HEK293 (cell line): ENCODE data around the gene THUMPD2.

Experiments used
- CTCF ChIA-PET: fragments of 350-600 bp; formaldehyde crosslinking; extraction: SDS; loops from one replicate; lab custom pipeline; 2021; ENCODE audit warnings: antibody characterized with exemption; lab: Yijun Ruan, JAX
- POLR2A ChIA-PET: fragments of 300-600 bp; formaldehyde crosslinking; extraction: SDS; loops from one replicate; lab custom pipeline; 2020; ENCODE audit warnings: antibody characterized with exemption, inconsistent platforms; lab: Yijun Ruan, JAX
- H3K27ac ChIP-seq: fragments of 200-500 bp; sonication (Bioruptor generic); 2 replicates; pipeline ENCODE4 v1.5.1; 2014; ENCODE audit warnings: low read depth, low read length, control low read depth, inconsistent platforms; ENCODE audit errors: extremely low read depth
- H3K36me3 ChIP-seq, 2 experiments: fragments of 200-500 bp in 1 of 2; sonication (Bioruptor generic) in 1 of 2; 1 replicate in 1 of 2; 2 replicates in 1 of 2; pipeline ENCODE4 v1.5.1; 2014 to 2017; ENCODE audit warnings: inconsistent platforms in 2 of 2, low read length in 2 of 2; ENCODE audit not compliant: control insufficient read depth in 2 of 2, insufficient read depth in 1 of 2
- H3K4me1 ChIP-seq: fragments of 200-500 bp; sonication (Bioruptor generic); 2 replicates; pipeline ENCODE4 v1.5.1; 2014; ENCODE audit warnings: mild to moderate bottlenecking, low read length, inconsistent platforms; ENCODE audit not compliant: control insufficient read depth, insufficient read depth
- H3K4me3 ChIP-seq: 2 replicates; pipeline ENCODE4 v1.5.1; 2011; ENCODE audit warnings: low read depth, mild to moderate bottlenecking, control low read depth, low read length, moderate library complexity
- H3K9me3 ChIP-seq: fragments of 200-500 bp; sonication (Bioruptor generic); 2 replicates; pipeline ENCODE4 v1.5.1; 2014; ENCODE audit warnings: low read depth, low read length, inconsistent platforms; ENCODE audit not compliant: control insufficient read depth, insufficient read depth
- MYNN ChIP-seq: fragments of 450-650 bp; formaldehyde crosslinking; IDR thresholded peaks from 2 replicates; pipeline ENCODE4 v1.5.1; 2016; ENCODE audit warnings: missing biosample characterization, missing genetic modification characterization, borderline replicate concordance
- MZF1 ChIP-seq: fragments of 450-650 bp; formaldehyde crosslinking; IDR thresholded peaks from 2 replicates; pipeline ENCODE4 v1.5.1; 2017; ENCODE audit warnings: missing biosample characterization, missing genetic modification characterization, borderline replicate concordance
- ZBTB7A ChIP-seq: fragments of 450-650 bp; formaldehyde crosslinking; IDR thresholded peaks from 2 replicates; pipeline ENCODE4 v1.5.1; 2016; ENCODE audit warnings: low read depth, missing biosample characterization, missing genetic modification characterization
- ZFP69B ChIP-seq: fragments of 450-650 bp; formaldehyde crosslinking; IDR thresholded peaks from 2 replicates; pipeline ENCODE4 v1.5.1; 2016; ENCODE audit warnings: missing biosample characterization, missing genetic modification characterization
- ZNF140 ChIP-seq: fragments of 450-650 bp; formaldehyde crosslinking; IDR thresholded peaks from 2 replicates; pipeline ENCODE4 v1.5.1; 2016; ENCODE audit warnings: missing biosample characterization, missing genetic modification characterization
- ZNF146 ChIP-seq: fragments of 450-650 bp; formaldehyde crosslinking; IDR thresholded peaks from 2 replicates; pipeline ENCODE4 v1.5.1; 2016; ENCODE audit warnings: missing biosample characterization, missing genetic modification characterization
- ZNF157 ChIP-seq: fragments of 450-650 bp; formaldehyde crosslinking; IDR thresholded peaks from 2 replicates; pipeline ENCODE4 v1.5.1; 2016; ENCODE audit warnings: missing biosample characterization, missing genetic modification characterization
- ZNF16 ChIP-seq: fragments of 450-650 bp; formaldehyde crosslinking; IDR thresholded peaks from 2 replicates; pipeline ENCODE4 v1.5.1; 2016; ENCODE audit warnings: low read depth, missing biosample characterization, missing genetic modification characterization
- ZNF221 ChIP-seq: fragments of 450-650 bp; formaldehyde crosslinking; IDR thresholded peaks from 2 replicates; pipeline ENCODE4 v1.5.1; 2017; ENCODE audit warnings: missing biosample characterization, missing genetic modification characterization, borderline replicate concordance
- ZNF311 ChIP-seq: fragments of 450-650 bp; formaldehyde crosslinking; IDR thresholded peaks from 2 replicates; pipeline ENCODE4 v1.5.1; 2017; ENCODE audit warnings: missing biosample characterization, missing genetic modification characterization, borderline replicate concordance
- ZNF768 ChIP-seq: fragments of 450-650 bp; formaldehyde crosslinking; IDR thresholded peaks from 2 replicates; pipeline ENCODE4 v1.5.1; 2018; ENCODE audit warnings: missing biosample characterization, mild to moderate bottlenecking, missing genetic modification characterization
- ZNF776 ChIP-seq: fragments of 450-650 bp; formaldehyde crosslinking; IDR thresholded peaks from 2 replicates; pipeline ENCODE4 v1.5.0; 2017; ENCODE audit warnings: missing biosample characterization, missing genetic modification characterization, borderline replicate concordance
- TF ChIP-seq, protein P1 (sequence below): fragments of 450-650 bp; formaldehyde crosslinking; conservative IDR thresholded peaks from 2 replicates; pipeline ENCODE4 v1.5.1; 2016; ENCODE audit warnings: low read depth, missing biosample characterization, missing genetic modification characterization
- TF ChIP-seq, protein P2 (sequence below): fragments of 450-650 bp; IDR thresholded peaks from 2 replicates; pipeline ENCODE4 v1.5.1; 2018; ENCODE audit warnings: missing biosample characterization, missing genetic modification characterization
- TF ChIP-seq, protein P3 (sequence below): fragments of 450-650 bp; formaldehyde crosslinking; IDR thresholded peaks from 2 replicates; pipeline ENCODE4 v1.5.1; 2016; ENCODE audit warnings: missing biosample characterization, missing genetic modification characterization
- TF ChIP-seq, protein P4 (sequence below): IDR thresholded peaks from 2 replicates; pipeline ENCODE4 v1.6.1; 2011; ENCODE audit warnings: mild to moderate bottlenecking, low read depth, low read length, borderline replicate concordance
- TF ChIP-seq, protein P5 (sequence below): fragments of 450-650 bp; formaldehyde crosslinking; IDR thresholded peaks from 2 replicates; pipeline ENCODE4 v1.5.1; 2016; ENCODE audit warnings: missing biosample characterization, missing genetic modification characterization, borderline replicate concordance
- TF ChIP-seq, protein P6 (sequence below): fragments of 450-650 bp; formaldehyde crosslinking; IDR thresholded peaks from 2 replicates; pipeline ENCODE4 v1.5.1; 2016; ENCODE audit warnings: missing biosample characterization, missing genetic modification characterization
- TF ChIP-seq, protein P7 (sequence below): fragments of 450-650 bp; formaldehyde crosslinking; conservative IDR thresholded peaks from 2 replicates; pipeline ENCODE4 v1.5.1; 2016; ENCODE audit warnings: low read depth, missing biosample characterization, missing genetic modification characterization

Gene THUMPD2

DNA sequence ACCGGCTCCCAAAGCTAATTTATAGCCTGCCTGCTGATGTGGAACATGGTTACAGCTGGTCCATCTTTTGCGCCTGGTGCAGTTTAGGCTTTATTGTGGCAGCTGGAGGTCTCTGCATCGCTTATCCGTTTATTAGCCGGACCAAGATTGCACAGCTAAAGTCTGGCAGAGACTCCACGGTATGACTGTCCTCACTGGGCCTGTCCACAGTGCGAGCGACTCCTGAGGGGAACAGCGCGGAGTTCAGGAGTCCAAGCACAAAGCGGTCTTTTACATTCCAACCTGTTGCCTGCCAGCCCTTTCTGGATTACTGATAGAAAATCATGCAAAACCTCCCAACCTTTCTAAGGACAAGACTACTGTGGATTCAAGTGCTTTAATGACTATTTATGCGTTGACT is 62.0 kb downstream of the THUMPD2 start:
- H3K36me3 ChIP-seq, result no peaks in the 10 kb centered on the region
- no peaks in the 10 kb centered on the region for H3K9me3 ChIP-seq
- no peaks in the 10 kb centered on the region for H3K4me1 ChIP-seq
- ChIA-PET POLR2A (no interaction called here), CTCF (interaction anchor here (4.2 kb wide), 1 partner anchor 13 kb away, joined by 24 read pairs; no protein-coding TSS in a partner anchor)
- TF ChIP-seq ZBTB7A (tag by site-specific recombination), result no peak
- TF ChIP-seq, protein P1, sequence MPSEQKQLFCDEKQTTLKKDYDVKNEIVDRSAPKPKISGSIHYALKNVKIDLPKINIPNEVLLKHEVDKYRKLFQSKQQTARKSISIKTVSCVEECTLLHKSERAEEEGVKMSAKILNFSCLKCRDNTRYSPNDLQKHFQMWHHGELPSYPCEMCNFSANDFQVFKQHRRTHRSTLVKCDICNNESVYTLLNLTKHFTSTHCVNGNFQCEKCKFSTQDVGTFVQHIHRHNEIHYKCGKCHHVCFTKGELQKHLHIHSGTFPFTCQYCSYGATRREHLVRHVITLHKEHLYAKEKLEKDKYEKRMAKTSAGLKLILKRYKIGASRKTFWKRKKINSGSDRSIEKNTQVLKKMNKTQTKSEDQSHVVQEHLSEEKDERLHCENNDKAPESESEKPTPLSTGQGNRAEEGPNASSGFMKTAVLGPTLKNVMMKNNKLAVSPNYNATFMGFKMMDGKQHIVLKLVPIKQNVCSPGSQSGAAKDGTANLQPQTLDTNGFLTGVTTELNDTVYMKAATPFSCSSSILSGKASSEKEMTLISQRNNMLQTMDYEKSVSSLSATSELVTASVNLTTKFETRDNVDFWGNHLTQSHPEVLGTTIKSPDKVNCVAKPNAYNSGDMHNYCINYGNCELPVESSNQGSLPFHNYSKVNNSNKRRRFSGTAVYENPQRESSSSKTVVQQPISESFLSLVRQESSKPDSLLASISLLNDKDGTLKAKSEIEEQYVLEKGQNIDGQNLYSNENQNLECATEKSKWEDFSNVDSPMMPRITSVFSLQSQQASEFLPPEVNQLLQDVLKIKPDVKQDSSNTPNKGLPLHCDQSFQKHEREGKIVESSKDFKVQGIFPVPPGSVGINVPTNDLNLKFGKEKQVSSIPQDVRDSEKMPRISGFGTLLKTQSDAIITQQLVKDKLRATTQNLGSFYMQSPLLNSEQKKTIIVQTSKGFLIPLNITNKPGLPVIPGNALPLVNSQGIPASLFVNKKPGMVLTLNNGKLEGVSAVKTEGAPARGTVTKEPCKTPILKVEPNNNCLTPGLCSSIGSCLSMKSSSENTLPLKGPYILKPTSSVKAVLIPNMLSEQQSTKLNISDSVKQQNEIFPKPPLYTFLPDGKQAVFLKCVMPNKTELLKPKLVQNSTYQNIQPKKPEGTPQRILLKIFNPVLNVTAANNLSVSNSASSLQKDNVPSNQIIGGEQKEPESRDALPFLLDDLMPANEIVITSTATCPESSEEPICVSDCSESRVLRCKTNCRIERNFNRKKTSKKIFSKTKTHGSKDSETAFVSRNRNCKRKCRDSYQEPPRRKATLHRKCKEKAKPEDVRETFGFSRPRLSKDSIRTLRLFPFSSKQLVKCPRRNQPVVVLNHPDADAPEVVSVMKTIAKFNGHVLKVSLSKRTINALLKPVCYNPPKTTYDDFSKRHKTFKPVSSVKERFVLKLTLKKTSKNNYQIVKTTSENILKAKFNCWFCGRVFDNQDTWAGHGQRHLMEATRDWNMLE (tag by site-specific recombination), result no peak
- no peak for TF ChIP-seq ZNF768 (tag by site-specific recombination)
- no peak for TF ChIP-seq ZNF311 (tag by site-specific recombination)
- no peak for TF ChIP-seq ZNF157 (tag by site-specific recombination)
- TF ChIP-seq MYNN (tag by site-specific recombination), result no peak
- TF ChIP-seq ZNF140 (tag by site-specific recombination), result no peak
- TF ChIP-seq, protein P2, sequence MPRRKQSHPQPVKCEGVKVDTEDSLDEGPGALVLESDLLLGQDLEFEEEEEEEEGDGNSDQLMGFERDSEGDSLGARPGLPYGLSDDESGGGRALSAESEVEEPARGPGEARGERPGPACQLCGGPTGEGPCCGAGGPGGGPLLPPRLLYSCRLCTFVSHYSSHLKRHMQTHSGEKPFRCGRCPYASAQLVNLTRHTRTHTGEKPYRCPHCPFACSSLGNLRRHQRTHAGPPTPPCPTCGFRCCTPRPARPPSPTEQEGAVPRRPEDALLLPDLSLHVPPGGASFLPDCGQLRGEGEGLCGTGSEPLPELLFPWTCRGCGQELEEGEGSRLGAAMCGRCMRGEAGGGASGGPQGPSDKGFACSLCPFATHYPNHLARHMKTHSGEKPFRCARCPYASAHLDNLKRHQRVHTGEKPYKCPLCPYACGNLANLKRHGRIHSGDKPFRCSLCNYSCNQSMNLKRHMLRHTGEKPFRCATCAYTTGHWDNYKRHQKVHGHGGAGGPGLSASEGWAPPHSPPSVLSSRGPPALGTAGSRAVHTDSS, result no peak
- no peak for TF ChIP-seq ZNF16
- TF ChIP-seq, protein P3, sequence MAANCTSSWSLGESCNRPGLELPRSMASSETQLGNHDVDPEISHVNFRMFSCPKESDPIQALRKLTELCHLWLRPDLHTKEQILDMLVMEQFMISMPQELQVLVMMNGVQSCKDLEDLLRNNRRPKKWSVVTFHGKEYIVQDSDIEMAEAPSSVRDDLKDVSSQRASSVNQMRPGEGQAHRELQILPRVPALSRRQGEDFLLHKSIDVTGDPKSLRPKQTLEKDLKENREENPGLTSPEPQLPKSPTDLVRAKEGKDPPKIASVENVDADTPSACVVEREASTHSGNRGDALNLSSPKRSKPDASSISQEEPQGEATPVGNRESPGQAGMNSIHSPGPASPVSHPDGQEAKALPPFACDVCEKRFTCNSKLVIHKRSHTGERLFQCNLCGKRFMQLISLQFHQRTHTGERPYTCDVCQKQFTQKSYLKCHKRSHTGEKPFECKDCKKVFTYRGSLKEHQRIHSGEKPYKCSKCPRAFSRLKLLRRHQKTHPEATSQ (tag by site-specific recombination), result no peak
- TF ChIP-seq, protein P4, sequence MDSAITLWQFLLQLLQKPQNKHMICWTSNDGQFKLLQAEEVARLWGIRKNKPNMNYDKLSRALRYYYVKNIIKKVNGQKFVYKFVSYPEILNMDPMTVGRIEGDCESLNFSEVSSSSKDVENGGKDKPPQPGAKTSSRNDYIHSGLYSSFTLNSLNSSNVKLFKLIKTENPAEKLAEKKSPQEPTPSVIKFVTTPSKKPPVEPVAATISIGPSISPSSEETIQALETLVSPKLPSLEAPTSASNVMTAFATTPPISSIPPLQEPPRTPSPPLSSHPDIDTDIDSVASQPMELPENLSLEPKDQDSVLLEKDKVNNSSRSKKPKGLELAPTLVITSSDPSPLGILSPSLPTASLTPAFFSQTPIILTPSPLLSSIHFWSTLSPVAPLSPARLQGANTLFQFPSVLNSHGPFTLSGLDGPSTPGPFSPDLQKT, result no peak
- TF ChIP-seq, protein P5, sequence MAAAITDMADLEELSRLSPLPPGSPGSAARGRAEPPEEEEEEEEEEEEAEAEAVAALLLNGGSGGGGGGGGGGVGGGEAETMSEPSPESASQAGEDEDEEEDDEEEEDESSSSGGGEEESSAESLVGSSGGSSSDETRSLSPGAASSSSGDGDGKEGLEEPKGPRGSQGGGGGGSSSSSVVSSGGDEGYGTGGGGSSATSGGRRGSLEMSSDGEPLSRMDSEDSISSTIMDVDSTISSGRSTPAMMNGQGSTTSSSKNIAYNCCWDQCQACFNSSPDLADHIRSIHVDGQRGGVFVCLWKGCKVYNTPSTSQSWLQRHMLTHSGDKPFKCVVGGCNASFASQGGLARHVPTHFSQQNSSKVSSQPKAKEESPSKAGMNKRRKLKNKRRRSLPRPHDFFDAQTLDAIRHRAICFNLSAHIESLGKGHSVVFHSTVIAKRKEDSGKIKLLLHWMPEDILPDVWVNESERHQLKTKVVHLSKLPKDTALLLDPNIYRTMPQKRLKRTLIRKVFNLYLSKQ (tag by site-specific recombination), result no peak
- no peak for TF ChIP-seq ZNF146 (tag by site-specific recombination)
- TF ChIP-seq, protein P6, sequence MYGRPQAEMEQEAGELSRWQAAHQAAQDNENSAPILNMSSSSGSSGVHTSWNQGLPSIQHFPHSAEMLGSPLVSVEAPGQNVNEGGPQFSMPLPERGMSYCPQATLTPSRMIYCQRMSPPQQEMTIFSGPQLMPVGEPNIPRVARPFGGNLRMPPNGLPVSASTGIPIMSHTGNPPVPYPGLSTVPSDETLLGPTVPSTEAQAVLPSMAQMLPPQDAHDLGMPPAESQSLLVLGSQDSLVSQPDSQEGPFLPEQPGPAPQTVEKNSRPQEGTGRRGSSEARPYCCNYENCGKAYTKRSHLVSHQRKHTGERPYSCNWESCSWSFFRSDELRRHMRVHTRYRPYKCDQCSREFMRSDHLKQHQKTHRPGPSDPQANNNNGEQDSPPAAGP, result no peak
- no peak for TF ChIP-seq ZNF776 (tag by site-specific recombination)
- TF ChIP-seq, protein P7, sequence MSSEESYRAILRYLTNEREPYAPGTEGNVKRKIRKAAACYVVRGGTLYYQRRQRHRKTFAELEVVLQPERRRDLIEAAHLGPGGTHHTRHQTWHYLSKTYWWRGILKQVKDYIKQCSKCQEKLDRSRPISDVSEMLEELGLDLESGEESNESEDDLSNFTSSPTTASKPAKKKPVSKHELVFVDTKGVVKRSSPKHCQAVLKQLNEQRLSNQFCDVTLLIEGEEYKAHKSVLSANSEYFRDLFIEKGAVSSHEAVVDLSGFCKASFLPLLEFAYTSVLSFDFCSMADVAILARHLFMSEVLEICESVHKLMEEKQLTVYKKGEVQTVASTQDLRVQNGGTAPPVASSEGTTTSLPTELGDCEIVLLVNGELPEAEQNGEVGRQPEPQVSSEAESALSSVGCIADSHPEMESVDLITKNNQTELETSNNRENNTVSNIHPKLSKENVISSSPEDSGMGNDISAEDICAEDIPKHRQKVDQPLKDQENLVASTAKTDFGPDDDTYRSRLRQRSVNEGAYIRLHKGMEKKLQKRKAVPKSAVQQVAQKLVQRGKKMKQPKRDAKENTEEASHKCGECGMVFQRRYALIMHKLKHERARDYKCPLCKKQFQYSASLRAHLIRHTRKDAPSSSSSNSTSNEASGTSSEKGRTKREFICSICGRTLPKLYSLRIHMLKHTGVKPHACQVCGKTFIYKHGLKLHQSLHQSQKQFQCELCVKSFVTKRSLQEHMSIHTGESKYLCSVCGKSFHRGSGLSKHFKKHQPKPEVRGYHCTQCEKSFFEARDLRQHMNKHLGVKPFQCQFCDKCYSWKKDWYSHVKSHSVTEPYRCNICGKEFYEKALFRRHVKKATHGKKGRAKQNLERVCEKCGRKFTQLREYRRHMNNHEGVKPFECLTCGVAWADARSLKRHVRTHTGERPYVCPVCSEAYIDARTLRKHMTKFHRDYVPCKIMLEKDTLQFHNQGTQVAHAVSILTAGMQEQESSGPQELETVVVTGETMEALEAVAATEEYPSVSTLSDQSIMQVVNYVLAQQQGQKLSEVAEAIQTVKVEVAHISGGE (tag by site-specific recombination), result no peak
- TF ChIP-seq ZFP69B (tag by site-specific recombination), result no peak
- no peak for TF ChIP-seq ZNF221 (tag by site-specific recombination)
- no peak for TF ChIP-seq MZF1 (tag by site-specific recombination)
- no peak overlapping the region for H3K4me3 ChIP-seq
- H3K27ac ChIP-seq, result no peak overlapping the region
